B cell (primary cell): Measurements from ENCODE around the gene CYP2W1.

Experiments used
- CTCF ChIP-seq: fragments of 200-600 bp; IDR thresholded peaks from one replicate; pipeline ENCODE4 v1.8.0; 2022; ENCODE audit warnings: antibody characterized with exemption, mild to moderate bottlenecking
- EZH2 ChIP-seq: IDR thresholded peaks from 2 replicates; pipeline ENCODE4 v1.6.1; 2012; ENCODE audit warnings: borderline replicate concordance, low read depth, mild to moderate bottlenecking, moderate library complexity, low read length; ENCODE audit not compliant: insufficient read depth, poor library complexity, severe bottlenecking

- TF ChIP-seq CTCF (no peak), EZH2 (no peak)
These were observed 38.2 kb upstream of the CYP2W1 start for GRCh38 chr7:944744-945143.
